ENCODE data around the gene PIP4K2B. TPM values are rescaled to one million over a fixed set of nuclear protein-coding genes. Genes with fewer than 3 reads are reported as not detected.
"Not testable (repeated sequence)": the region's sequence is repeated elsewhere in the genome, so short reads cannot be mapped to it uniquely, and the experiment has no call there.

Gene PIP4K2B
- total and polyA plus RNA-seq, 2 donors (not counting 1 experiment from before 2014, with no cell fraction given) = 24.0 to 42.9 TPM

GRCh38 chr17:38789185-38789584, 10.2 kb downstream of the PIP4K2B start:
- H3K9me3 Mint-ChIP-seq (ENCODE audit: insufficient read depth) = no peaks in the 10 kb centered on the region
- H4K20me1 ChIP-seq (ENCODE audit: control insufficient read depth, insufficient read depth, low read length, poor library complexity, severe bottlenecking) = peaks cover 37% of the 10 kb centered on the region
- ATAC-seq (ENCODE audit: low read depth) (no peak), DNase-seq (no peak)
- no peak overlapping the region for H3K4me3 ChIP-seq (ENCODE audit: control extremely low read depth in 1 of 5, extremely low read depth in 1 of 5, insufficient read depth in 1 of 5, low read depth in 2 of 5, low read length in 4 of 5)
- no peak overlapping the region for H3K27ac Mint-ChIP-seq
- H3K4me1 Mint-ChIP-seq = peaks cover 2% of the 10 kb centered on the region
- TF ChIP-seq EZH2 (IDR thresholded peaks at IDR 0.05; ENCODE audit: borderline replicate concordance, insufficient read depth, low read depth, low read length, poor library complexity, severe bottlenecking) = no peak
- TF ChIP-seq, protein P1, sequence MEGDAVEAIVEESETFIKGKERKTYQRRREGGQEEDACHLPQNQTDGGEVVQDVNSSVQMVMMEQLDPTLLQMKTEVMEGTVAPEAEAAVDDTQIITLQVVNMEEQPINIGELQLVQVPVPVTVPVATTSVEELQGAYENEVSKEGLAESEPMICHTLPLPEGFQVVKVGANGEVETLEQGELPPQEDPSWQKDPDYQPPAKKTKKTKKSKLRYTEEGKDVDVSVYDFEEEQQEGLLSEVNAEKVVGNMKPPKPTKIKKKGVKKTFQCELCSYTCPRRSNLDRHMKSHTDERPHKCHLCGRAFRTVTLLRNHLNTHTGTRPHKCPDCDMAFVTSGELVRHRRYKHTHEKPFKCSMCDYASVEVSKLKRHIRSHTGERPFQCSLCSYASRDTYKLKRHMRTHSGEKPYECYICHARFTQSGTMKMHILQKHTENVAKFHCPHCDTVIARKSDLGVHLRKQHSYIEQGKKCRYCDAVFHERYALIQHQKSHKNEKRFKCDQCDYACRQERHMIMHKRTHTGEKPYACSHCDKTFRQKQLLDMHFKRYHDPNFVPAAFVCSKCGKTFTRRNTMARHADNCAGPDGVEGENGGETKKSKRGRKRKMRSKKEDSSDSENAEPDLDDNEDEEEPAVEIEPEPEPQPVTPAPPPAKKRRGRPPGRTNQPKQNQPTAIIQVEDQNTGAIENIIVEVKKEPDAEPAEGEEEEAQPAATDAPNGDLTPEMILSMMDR (IDR thresholded peaks at IDR 0.05) = no peak
- H3K4me1 ChIP-seq (ENCODE audit: control insufficient read depth in 2 of 2, insufficient read depth in 2 of 2, low read length in 2 of 2) = no peaks in the 10 kb centered on the region
- H2AFZ ChIP-seq (ENCODE audit: insufficient read depth, low read depth, low read length, poor library complexity, severe bottlenecking) = no peak overlapping the region
- H3K9me3 ChIP-seq (ENCODE audit: control extremely low read depth in 1 of 3, control insufficient read depth in 2 of 3, insufficient read depth in 1 of 3, low read length in 2 of 3) = no peaks in the 10 kb centered on the region
- no peak overlapping the region for H3K4me2 ChIP-seq (replicated peaks; ENCODE audit: low read depth, low read length, poor library complexity, severe bottlenecking)
- intact Hi-C loops (cut with micrococcal nuclease) = no loop called here
- no peak overlapping the region for H3K27ac ChIP-seq (ENCODE audit: low read length in 2 of 2)
- H3K4me3 Mint-ChIP-seq = no peak overlapping the region
- no peaks in the 10 kb centered on the region for H3K27me3 Mint-ChIP-seq
- H3K9ac ChIP-seq (ENCODE audit: low read length) = no peak overlapping the region
- H3K79me2 ChIP-seq (ENCODE audit: control insufficient read depth, insufficient read depth, low read length) = peaks cover 72% of the 10 kb centered on the region
- 17% methylated on average over 1 of the region's 1 CpG for WGBS (ENCODE audit: insufficient coverage)
- H3K36me3 ChIP-seq (replicated peaks in 1 of 2; ENCODE audit: control extremely low read depth in 1 of 2, control insufficient read depth in 1 of 2, extremely low read depth in 1 of 2, insufficient read depth in 2 of 2, low read length in 1 of 2) = peaks cover 13 to 36% of the 10 kb centered on the region in 2 experiments
- H3K27me3 ChIP-seq (replicated peaks in 1 of 4; ENCODE audit: control extremely low read depth in 1 of 4, control insufficient read depth in 3 of 4, insufficient read depth in 4 of 4, low read length in 3 of 4) = no peaks in the 10 kb centered on the region
- CTCF ChIA-PET = interaction anchor here (0.5 kb wide), 1 partner anchor 54 kb away, joined by 3 read pairs; no protein-coding TSS in a partner anchor
- POLR2A ChIA-PET = no interaction called here

GRCh38 chr17:38787999-38788398, 11.4 kb downstream of the PIP4K2B start:
- H3K27me3 ChIP-seq (replicated peaks in 1 of 4; ENCODE audit: control extremely low read depth in 1 of 4, control insufficient read depth in 3 of 4, insufficient read depth in 4 of 4, low read length in 3 of 4); H3K27me3 Mint-ChIP-seq; intact Hi-C loops (cut with micrococcal nuclease); H3K9me3 Mint-ChIP-seq (ENCODE audit: insufficient read depth); H3K9ac ChIP-seq (ENCODE audit: low read length); H3K4me1 ChIP-seq (ENCODE audit: control insufficient read depth in 2 of 2, insufficient read depth in 2 of 2, low read length in 2 of 2); H2AFZ ChIP-seq (ENCODE audit: insufficient read depth, low read depth, low read length, poor library complexity, severe bottlenecking); H3K27ac ChIP-seq (ENCODE audit: low read length in 2 of 2); H3K4me3 Mint-ChIP-seq; H3K27ac Mint-ChIP-seq; H3K4me1 Mint-ChIP-seq; ATAC-seq (ENCODE audit: low read depth); H3K4me2 ChIP-seq (replicated peaks; ENCODE audit: low read depth, low read length, poor library complexity, severe bottlenecking); H3K9me3 ChIP-seq (ENCODE audit: control extremely low read depth in 1 of 3, control insufficient read depth in 2 of 3, insufficient read depth in 1 of 3, low read length in 2 of 3); DNase-seq; H3K4me3 ChIP-seq (ENCODE audit: control extremely low read depth in 1 of 5, extremely low read depth in 1 of 5, insufficient read depth in 1 of 5, low read depth in 2 of 5, low read length in 4 of 5): not testable (repeated sequence)
- Histone ChIP-seq H3K79me2 (ENCODE audit: control insufficient read depth, insufficient read depth, low read length) (peaks cover 60% of the 10 kb centered on the region), H3K36me3 (replicated peaks in 1 of 2; ENCODE audit: control extremely low read depth in 1 of 2, control insufficient read depth in 1 of 2, extremely low read depth in 1 of 2, insufficient read depth in 2 of 2, low read length in 1 of 2) (peaks cover 16 to 45% of the 10 kb centered on the region in 2 experiments), H4K20me1 (ENCODE audit: control insufficient read depth, insufficient read depth, low read length, poor library complexity, severe bottlenecking) (peaks cover 37% of the 10 kb centered on the region)
- ChIA-PET POLR2A (interaction anchor here (0.7 kb wide), 1 partner anchor 641 kb away, joined by 4 read pairs; no protein-coding TSS in a partner anchor), CTCF (interaction anchor here (0.5 kb wide), 1 partner anchor 52 kb away, joined by 3 read pairs; no protein-coding TSS in a partner anchor)
- 100% methylated on average over 1 of the region's 4 CpGs for WGBS (ENCODE audit: insufficient coverage)

Measured in B cell (primary cell).